Brain microvascular endothelial cell (primary cell): ENCODE results near the gene EVI5.

Experiments used
- DNase-seq: peaks from one replicate; pipeline ENCODE4 v3.0.0-alpha.2; 2020
- H3K27ac ChIP-seq: fragments of 250-450 bp; sonication (Bioruptor Pico); 2 replicates; pipeline ENCODE4 v1.5.1; 2020; ENCODE audit warnings: mild to moderate bottlenecking, moderate library complexity
- H3K27me3 ChIP-seq: fragments of 250-450 bp; sonication (Bioruptor Pico); replicated peaks from 2 replicates; pipeline ENCODE4 v1.5.1; 2020; ENCODE audit warnings: mild to moderate bottlenecking
- H3K36me3 ChIP-seq: fragments of 250-450 bp; sonication (Bioruptor Pico); replicated peaks from 2 replicates; pipeline ENCODE4 v1.5.1; 2020; ENCODE audit warnings: mild to moderate bottlenecking
- H3K4me3 ChIP-seq: 2 replicates; pipeline ENCODE4 v1.5.1; 2011; ENCODE audit warnings: low read depth, mild to moderate bottlenecking, control low read depth, low read length, moderate library complexity
- in situ Hi-C: cut with HindIII; loops from 2 replicates; pipeline ENCODE4 v1.10.0; 2017; ENCODE audit warnings: low sequenced_read_pairs, low pct_ligation_motif_present
- TF ChIP-seq, protein P1 (sequence below): IDR thresholded peaks from 2 replicates; pipeline ENCODE4 v1.5.1; 2011; ENCODE audit warnings: low read depth, mild to moderate bottlenecking, moderate library complexity, low read length, control low read depth, inconsistent platforms; ENCODE audit errors: missing control alignments

The EVI5 gene

GRCh38 chr1:92709738-92710137 is 75.2 kb downstream of the EVI5 start:
- no peaks in the 10 kb centered on the region for H3K36me3 ChIP-seq
- peak; percentile 73 for DNase-seq
- H3K4me3 ChIP-seq: no peak overlapping the region
- TF ChIP-seq, protein P1, sequence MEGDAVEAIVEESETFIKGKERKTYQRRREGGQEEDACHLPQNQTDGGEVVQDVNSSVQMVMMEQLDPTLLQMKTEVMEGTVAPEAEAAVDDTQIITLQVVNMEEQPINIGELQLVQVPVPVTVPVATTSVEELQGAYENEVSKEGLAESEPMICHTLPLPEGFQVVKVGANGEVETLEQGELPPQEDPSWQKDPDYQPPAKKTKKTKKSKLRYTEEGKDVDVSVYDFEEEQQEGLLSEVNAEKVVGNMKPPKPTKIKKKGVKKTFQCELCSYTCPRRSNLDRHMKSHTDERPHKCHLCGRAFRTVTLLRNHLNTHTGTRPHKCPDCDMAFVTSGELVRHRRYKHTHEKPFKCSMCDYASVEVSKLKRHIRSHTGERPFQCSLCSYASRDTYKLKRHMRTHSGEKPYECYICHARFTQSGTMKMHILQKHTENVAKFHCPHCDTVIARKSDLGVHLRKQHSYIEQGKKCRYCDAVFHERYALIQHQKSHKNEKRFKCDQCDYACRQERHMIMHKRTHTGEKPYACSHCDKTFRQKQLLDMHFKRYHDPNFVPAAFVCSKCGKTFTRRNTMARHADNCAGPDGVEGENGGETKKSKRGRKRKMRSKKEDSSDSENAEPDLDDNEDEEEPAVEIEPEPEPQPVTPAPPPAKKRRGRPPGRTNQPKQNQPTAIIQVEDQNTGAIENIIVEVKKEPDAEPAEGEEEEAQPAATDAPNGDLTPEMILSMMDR: no peak
- no peaks in the 10 kb centered on the region for H3K27me3 ChIP-seq
- in situ Hi-C loops: no loop called here
- no peak overlapping the region for H3K27ac ChIP-seq

- TF ChIP-seq, protein P1: no peak
- H3K27ac ChIP-seq: no peak overlapping the region
- in situ Hi-C loops: no loop called here
- no peaks in the 10 kb centered on the region for H3K36me3 ChIP-seq
- DNase-seq: no peak
- H3K27me3 ChIP-seq: no peaks in the 10 kb centered on the region
- H3K4me3 ChIP-seq: no peak overlapping the region
Measured at GRCh38 chr1:92708368-92708950, 76.4 kb downstream of the EVI5 start.

- in situ Hi-C loops: no loop called here
- DNase-seq: no peak
- Histone ChIP-seq H3K36me3 (no peaks in the 10 kb centered on the region), H3K4me3 (no peak overlapping the region), H3K27me3 (no peaks in the 10 kb centered on the region), H3K27ac (no peak overlapping the region)
- TF ChIP-seq, protein P1: no peak
Measured at GRCh38 chr1:92707709-92708108, 77.2 kb downstream of the EVI5 start.

DNA sequence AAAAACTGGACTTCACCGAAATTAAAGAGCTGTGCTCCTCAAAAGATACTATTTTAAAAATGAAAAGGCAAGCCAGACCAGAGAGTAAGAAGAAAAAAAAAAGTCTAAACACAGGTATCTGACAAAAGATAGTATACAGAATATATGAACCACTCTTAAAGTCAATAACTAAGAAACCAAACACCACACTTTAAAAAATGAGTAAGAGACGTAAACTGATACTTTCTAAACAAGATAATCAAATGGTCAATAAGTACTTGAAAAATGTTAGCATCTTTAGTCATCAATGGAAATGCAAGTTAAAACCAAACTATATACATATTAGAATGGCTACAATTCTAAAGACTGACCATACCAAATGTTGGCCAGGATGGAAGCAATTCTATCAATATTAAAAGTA is 77.6 kb downstream of the EVI5 start:
- no peaks in the 10 kb centered on the region for H3K27me3 ChIP-seq
- in situ Hi-C loops: no loop called here
- no peak for DNase-seq

GRCh38 chr1:92705446-92705845 is 79.5 kb downstream of the EVI5 start:
- H3K4me3 ChIP-seq: no peak overlapping the region
- no peaks in the 10 kb centered on the region for H3K27me3 ChIP-seq
- in situ Hi-C loops: no loop called here
- H3K36me3 ChIP-seq: no peaks in the 10 kb centered on the region
- no peak for DNase-seq
- no peak overlapping the region for H3K27ac ChIP-seq
- TF ChIP-seq, protein P1: no peak

More for the DNA sequence above, 77.6 kb downstream of the EVI5 start:
- Histone ChIP-seq H3K36me3 (no peaks in the 10 kb centered on the region), H3K4me3 (no peak overlapping the region), H3K27ac (no peak overlapping the region)
- TF ChIP-seq, protein P1: no peak

GRCh38 chr1:92701147-92701546 is 83.8 kb downstream of the EVI5 start:
- peak; percentile 55 for DNase-seq
- Histone ChIP-seq H3K27me3 (no peaks in the 10 kb centered on the region), H3K27ac (no peak overlapping the region), H3K4me3 (no peak overlapping the region), H3K36me3 (peaks cover 4% of the 10 kb centered on the region)
- TF ChIP-seq, protein P1: no peak
- in situ Hi-C loops: no loop called here
